Gastrocnemius medialis (tissue), 4 donors: ENCODE results near the gene XXYLT1.

Experiments used
- CTCF ChIP-seq, 5 experiments: fragments of 450-650 bp in 3 of 5; fragments of 200-600 bp in 2 of 5; sonication (generic) in 2 of 5; IDR thresholded peaks in 4 of 5; conservative IDR thresholded peaks in 1 of 5; 1 replicate in 4 of 5; 2 replicates in 1 of 5; pipeline ENCODE4 v1.5.1; 2016 to 2019; ENCODE audit warnings: antibody characterized with exemption in 5 of 5, mild to moderate bottlenecking in 3 of 5, moderate library complexity in 3 of 5
- POLR2A ChIP-seq, 2 donors: fragments of 450-650 bp; IDR thresholded peaks; one replicate each; pipeline ENCODE4 v1.6.1; 2017; ENCODE audit warnings: antibody characterized with exemption in 2 of 2, mild to moderate bottlenecking in 2 of 2, moderate library complexity in 2 of 2

GRCh38 chr3:195025056-195025883 is 245.7 kb downstream of the XXYLT1 start:
- TF ChIP-seq CTCF (IDR thresholded peaks at IDR 0.05 in 4 of 5, conservative IDR thresholded peaks at IDR 0.05 in 1 of 5) (no peak), POLR2A (IDR thresholded peaks at IDR 0.05) (no peak)
